ENCODE data around the gene REELD1.

The REELD1 gene

GRCh38 chr4:146245850-146246249 lies 31.5 kb downstream of the REELD1 start:
- Histone ChIP-seq H3K9ac (no peak overlapping the region), H3K4me3 (ENCODE audit: low read depth, low read length) (no peak overlapping the region), H2AFZ (no peak overlapping the region), H3K36me3 (ENCODE audit: control insufficient read depth, insufficient read depth, low read length) (no peaks in the 10 kb centered on the region), H3K9me3 (ENCODE audit: control insufficient read depth, low read length) (no peaks in the 10 kb centered on the region), H3K4me1 (peaks cover 2% of the 10 kb centered on the region), H3K27ac (no peak overlapping the region), H3K27me3 (ENCODE audit: control insufficient read depth, insufficient read depth, low read length) (peaks cover 3% of the 10 kb centered on the region), H3K79me2 (no peaks in the 10 kb centered on the region), H3K4me2 (ENCODE audit: low read length) (no peak overlapping the region)
- no peak for TF ChIP-seq CTCF (IDR thresholded peaks at IDR 0.05)

GRCh38 chr4:146246381-146246780 lies 32.0 kb downstream of the REELD1 start:
- Histone ChIP-seq H2AFZ (no peak overlapping the region), H3K9me3 (ENCODE audit: control insufficient read depth, low read length) (no peaks in the 10 kb centered on the region), H3K79me2 (no peaks in the 10 kb centered on the region), H3K36me3 (ENCODE audit: control insufficient read depth, insufficient read depth, low read length) (no peaks in the 10 kb centered on the region), H3K27ac (no peak overlapping the region), H3K4me2 (ENCODE audit: low read length) (no peak overlapping the region), H3K4me1 (peaks cover 2% of the 10 kb centered on the region), H3K27me3 (ENCODE audit: control insufficient read depth, insufficient read depth, low read length) (peaks cover 3% of the 10 kb centered on the region), H3K9ac (no peak overlapping the region), H3K4me3 (ENCODE audit: low read depth, low read length) (no peak overlapping the region)
- TF ChIP-seq CTCF (IDR thresholded peaks at IDR 0.05) = no peak

GRCh38 chr4:146247356-146247755 lies 33.0 kb downstream of the REELD1 start:
- no peaks in the 10 kb centered on the region for H3K79me2 ChIP-seq
- H3K9ac ChIP-seq = no peak overlapping the region
- peaks cover 3% of the 10 kb centered on the region for H3K27me3 ChIP-seq (ENCODE audit: control insufficient read depth, insufficient read depth, low read length)
- H3K4me3 ChIP-seq (ENCODE audit: low read depth, low read length) = no peak overlapping the region
- H3K36me3 ChIP-seq (ENCODE audit: control insufficient read depth, insufficient read depth, low read length) = no peaks in the 10 kb centered on the region
- H3K9me3 ChIP-seq (ENCODE audit: control insufficient read depth, low read length) = no peaks in the 10 kb centered on the region
- no peak overlapping the region for H3K4me2 ChIP-seq (ENCODE audit: low read length)
- H2AFZ ChIP-seq = no peak overlapping the region
- no peak overlapping the region for H3K27ac ChIP-seq
- peaks cover 2% of the 10 kb centered on the region for H3K4me1 ChIP-seq
- no peak for TF ChIP-seq CTCF (IDR thresholded peaks at IDR 0.05)

- no peak overlapping the region for H3K4me2 ChIP-seq (ENCODE audit: low read length)
- H3K9ac ChIP-seq = no peak overlapping the region
- no peak for TF ChIP-seq CTCF (IDR thresholded peaks at IDR 0.05)
- no peaks in the 10 kb centered on the region for H3K27me3 ChIP-seq (ENCODE audit: control insufficient read depth, insufficient read depth, low read length)
- H3K4me3 ChIP-seq (ENCODE audit: low read depth, low read length) = no peak overlapping the region
- H2AFZ ChIP-seq = no peak overlapping the region
- no peak overlapping the region for H3K27ac ChIP-seq
- no peaks in the 10 kb centered on the region for H3K4me1 ChIP-seq
- no peaks in the 10 kb centered on the region for H3K9me3 ChIP-seq (ENCODE audit: control insufficient read depth, low read length)
- no peaks in the 10 kb centered on the region for H3K36me3 ChIP-seq (ENCODE audit: control insufficient read depth, insufficient read depth, low read length)
- H3K79me2 ChIP-seq = no peaks in the 10 kb centered on the region
Observed at GRCh38 chr4:146252969-146253611, 38.8 kb downstream of the REELD1 start.

- H3K36me3 ChIP-seq (ENCODE audit: control insufficient read depth, insufficient read depth, low read length) = no peaks in the 10 kb centered on the region
- H3K4me3 ChIP-seq (ENCODE audit: low read depth, low read length) = no peak overlapping the region
- H2AFZ ChIP-seq = no peak overlapping the region
- no peak overlapping the region for H3K9ac ChIP-seq
- no peaks in the 10 kb centered on the region for H3K9me3 ChIP-seq (ENCODE audit: control insufficient read depth, low read length)
- H3K79me2 ChIP-seq = no peaks in the 10 kb centered on the region
- no peak overlapping the region for H3K27ac ChIP-seq
- no peak for TF ChIP-seq CTCF (IDR thresholded peaks at IDR 0.05)
- H3K4me2 ChIP-seq (ENCODE audit: low read length) = no peak overlapping the region
- H3K4me1 ChIP-seq = no peaks in the 10 kb centered on the region
- no peaks in the 10 kb centered on the region for H3K27me3 ChIP-seq (ENCODE audit: control insufficient read depth, insufficient read depth, low read length)
Observed at GRCh38 chr4:146255463-146255862, 41.1 kb downstream of the REELD1 start.
